Skeletal muscle cell (primary cell): ENCODE data around the gene GREB1L.

Source experiments
- DNase-seq: peaks from one replicate; pipeline ENCODE4 v3.0.0-alpha.2; 2010; ENCODE audit warnings: low read depth
- H3K4me3 ChIP-seq: 2 replicates; pipeline ENCODE4 v1.5.1; 2011; ENCODE audit warnings: low read depth, mild to moderate bottlenecking, control low read depth, low read length, moderate library complexity

Gene GREB1L

DNA sequence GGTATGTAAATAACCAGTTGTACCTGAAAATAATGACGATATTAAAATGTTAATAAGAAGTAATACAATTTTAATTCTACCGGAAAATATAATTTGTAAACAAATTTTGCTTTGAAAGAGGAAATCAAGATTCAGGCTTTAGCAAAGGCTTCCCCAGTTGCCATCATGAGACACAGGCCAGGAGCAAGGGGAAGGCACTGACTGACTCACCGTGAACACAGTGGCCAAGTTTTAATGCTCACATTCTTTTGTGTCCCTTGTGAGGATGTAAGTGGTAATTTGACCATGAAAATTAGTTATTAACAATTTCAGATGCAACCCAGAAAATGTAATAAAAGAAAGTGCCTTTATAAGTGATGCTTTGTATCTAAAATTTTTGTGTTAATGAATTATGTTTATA is 164.1 kb downstream of the GREB1L start:
- no peak overlapping the region for H3K4me3 ChIP-seq
- no peak for DNase-seq

GRCh38 chr18:21408681-21409080 is 166.6 kb downstream of the GREB1L start:
- DNase-seq, result no peak
- no peak overlapping the region for H3K4me3 ChIP-seq

DNA sequence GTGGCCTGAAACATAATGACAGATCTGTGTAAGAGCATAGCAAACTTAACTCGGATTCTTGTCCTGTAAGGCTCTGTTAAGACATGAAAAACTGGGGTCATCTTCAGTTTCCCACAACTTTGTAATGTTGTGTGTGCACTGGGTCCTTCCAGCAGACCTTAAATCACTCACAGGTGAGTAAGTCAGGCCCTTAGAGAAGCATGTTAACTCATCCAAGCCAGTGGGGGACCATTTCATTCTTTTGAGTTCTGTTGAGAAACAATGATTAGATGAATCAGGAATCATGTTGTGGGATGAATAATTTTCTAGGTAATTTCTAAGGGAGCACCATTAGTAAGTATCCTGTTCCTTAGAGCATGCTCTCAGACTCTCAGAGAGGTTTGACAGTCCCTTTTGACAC is 191.4 kb downstream of the GREB1L start:
- no peak overlapping the region for H3K4me3 ChIP-seq
- DNase-seq, result no peak

DNA sequence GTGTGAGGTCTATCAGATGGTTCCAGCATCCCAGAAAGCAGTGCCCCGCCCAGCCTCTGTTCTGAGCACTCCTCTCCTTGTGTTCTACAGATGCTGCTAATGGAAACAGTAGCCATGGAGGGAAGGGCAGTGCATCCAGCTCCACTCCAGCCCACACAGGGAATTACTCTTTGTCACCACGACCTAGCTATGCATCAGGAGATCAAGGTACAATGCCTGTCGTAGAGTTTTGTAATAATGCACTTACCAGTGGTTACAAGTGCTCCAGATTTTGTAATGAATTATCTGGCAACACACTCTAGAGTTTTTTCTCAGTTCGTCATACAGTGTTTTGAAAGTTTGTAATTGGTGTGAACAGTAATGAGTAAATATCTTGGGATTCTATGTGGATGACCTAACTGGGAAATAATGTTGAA is 197.4 kb downstream of the GREB1L start:
- H3K4me3 ChIP-seq, result no peak overlapping the region
- DNase-seq, result peak; percentile 37

DNA sequence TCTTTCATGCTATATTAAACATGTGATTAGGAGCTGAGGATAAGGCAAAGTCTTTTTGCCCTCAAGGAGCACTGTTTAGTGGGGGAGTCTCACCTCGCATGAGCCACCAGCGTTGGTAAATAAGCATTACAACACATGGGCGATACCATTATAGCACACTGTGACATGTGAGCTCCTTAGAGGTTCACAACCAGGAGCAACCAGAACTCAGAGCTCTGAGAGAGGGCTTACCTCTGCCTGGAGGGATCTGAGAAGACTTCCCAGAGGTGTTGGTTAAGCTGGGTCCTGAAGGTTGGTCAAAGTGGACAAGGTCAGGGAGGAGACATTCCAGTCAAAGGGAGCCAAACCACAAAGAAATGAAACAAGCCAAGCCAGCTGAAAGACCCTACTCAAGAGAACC is 199.6 kb downstream of the GREB1L start:
- H3K4me3 ChIP-seq, result no peak overlapping the region
- no peak for DNase-seq

DNA sequence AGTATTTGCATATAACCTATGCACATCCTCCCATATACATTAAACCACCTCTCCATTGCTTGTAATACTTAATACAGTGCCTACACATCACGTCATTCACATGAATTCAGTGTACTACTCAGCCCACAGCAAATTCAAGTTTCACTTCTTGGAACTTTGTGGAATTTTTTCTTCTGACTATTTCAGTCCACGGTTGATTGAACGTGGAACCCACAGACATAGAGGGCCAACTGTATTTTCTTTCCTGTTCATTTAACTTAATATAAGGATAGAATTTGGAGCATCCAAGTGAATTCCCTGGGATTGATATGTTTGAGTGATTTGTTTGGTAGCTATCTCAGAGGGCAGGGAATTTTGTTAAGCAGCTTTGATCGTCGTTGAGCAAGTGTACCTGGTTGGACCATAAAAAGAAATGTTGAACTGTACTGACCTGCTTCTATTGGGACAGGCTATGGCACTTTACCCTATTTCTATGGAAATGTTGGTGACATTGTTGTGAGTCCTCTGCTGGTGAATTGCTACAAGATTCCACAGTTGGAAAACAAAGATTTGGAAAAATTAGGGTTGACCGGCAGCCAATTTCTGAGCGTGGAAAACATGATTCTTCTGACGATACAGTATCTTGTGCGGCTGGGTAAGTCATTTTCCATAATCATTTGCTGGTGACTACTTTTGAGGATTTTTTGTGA is 201.9 kb downstream of the GREB1L start:
- no peak for DNase-seq
- H3K4me3 ChIP-seq, result no peak overlapping the region

DNA sequence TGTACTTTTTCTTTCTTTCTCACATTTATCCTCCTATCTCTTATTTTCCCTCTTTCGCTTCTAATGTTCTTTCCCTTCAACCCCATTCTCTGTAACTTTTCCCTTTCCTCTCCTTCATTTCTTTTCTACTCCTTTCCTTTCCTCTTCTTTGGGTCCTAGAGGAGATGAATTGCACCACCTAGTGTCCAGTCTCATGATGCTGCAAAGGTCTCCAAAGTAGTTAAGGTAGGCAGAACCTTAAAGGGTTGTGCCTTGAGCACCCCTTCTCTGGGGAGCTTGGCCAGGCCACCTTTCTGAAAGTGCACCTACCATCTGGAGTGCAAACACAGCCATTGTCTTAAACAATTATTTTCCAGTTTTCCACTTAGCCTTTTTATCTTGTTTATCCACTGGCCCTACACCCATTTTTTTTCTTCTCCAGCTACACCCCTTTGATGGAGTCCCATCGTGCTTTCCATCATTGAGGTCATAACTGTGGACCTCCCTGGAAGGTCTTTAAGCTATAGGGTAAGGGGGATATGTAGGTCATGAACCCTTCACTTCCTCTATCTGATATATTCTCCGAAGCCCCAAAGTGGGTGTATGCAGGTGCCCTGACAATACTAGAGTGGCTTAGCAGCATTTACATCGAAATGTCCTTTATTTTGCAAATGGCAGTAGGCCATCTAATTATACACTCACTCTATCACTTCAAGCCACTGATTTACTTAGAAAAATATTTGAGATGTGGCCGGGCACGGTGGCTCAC is 202.6 kb downstream of the GREB1L start:
- DNase-seq, result peak; percentile 15
- no peak overlapping the region for H3K4me3 ChIP-seq

- no peak overlapping the region for H3K4me3 ChIP-seq
- no peak for DNase-seq
These were observed 206.3 kb downstream of the GREB1L start for GRCh38 chr18:21448299-21448698.

GRCh38 chr18:21449367-21450290 is 207.6 kb downstream of the GREB1L start:
- no peak for DNase-seq

DNA sequence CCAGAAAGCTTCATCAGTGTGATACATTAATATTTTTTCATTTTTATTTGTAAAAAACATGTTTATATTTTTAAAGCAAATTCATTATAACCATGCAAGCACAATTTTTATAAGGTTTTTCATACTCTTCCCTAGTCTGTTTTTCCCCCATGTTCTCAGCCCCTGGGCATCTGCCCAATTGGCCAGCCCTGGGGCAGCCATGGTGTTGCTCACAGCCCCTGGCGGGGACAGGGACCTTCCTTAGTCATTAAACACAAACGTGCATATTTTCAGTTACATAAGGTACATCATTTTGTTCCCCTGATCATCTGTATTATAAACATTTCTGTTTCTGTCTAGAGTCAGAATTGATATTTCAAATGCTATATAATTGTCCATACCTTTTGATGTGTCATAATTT is 208.5 kb downstream of the GREB1L start:
- no peak overlapping the region for H3K4me3 ChIP-seq
- DNase-seq, result no peak

More at GRCh38 chr18:21449367-21450290, 207.6 kb downstream of the GREB1L start:
- no peak overlapping the region for H3K4me3 ChIP-seq

GRCh38 chr18:21450913-21451312 is 208.9 kb downstream of the GREB1L start:
- no peak overlapping the region for H3K4me3 ChIP-seq
- DNase-seq, result no peak

GRCh38 chr18:21451851-21452250 is 209.8 kb downstream of the GREB1L start:
- H3K4me3 ChIP-seq, result no peak overlapping the region
- no peak for DNase-seq

GRCh38 chr18:21452276-21452780 is 210.3 kb downstream of the GREB1L start:
- no peak for DNase-seq
- no peak overlapping the region for H3K4me3 ChIP-seq

DNA sequence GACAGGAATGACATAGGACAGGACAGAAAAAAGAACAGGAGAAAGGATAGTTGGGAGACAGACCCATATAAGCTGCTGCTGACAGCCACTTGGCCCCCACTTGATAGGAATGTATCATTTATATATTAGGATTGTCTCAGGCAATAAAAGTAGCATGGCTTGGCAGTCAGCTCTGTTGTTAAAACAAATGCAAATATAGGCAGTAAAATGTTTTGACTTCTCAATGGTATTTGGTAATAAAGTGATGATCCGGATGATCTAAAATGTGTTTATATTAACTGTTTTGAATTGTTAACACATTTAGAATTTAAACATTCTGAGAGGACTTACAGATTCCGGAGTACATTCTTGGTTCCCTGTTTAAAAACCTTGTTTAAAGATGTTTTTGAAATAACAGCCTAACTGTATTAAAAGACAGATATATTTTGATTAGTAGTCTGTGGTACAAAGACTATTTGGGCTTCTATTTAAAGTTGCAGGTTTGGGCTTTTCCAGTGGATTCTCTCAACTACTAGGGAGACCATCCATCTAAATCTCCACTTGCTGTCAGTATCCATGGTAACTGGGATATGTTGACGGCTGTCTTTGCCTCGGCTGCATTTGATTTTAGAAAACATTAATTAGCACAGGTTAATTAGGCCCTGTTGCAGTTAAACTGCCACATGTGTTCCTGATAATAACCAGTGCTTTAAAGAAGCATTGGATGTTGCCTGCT is 210.9 kb downstream of the GREB1L start:
- no peak overlapping the region for H3K4me3 ChIP-seq

DNA sequence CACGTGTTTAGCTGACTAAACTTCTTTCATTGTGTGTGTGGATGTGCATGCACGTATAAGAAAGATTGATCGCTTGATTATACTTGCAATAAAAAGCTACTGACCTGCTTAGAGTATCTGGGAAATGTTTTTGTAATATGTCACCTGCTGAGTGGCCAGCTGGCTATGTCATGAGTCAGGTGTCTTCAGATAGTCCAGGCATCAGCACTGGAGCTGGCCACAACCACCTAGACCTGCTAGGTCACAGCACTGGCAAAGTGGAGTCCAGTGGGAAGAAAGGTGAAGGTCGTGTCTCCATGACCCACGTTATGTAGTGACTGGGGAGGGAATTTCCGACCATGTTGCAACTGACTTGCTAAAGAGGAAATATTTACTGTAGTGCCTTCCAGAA is 211.5 kb downstream of the GREB1L start:
- H3K4me3 ChIP-seq, result no peak overlapping the region
- no peak for DNase-seq

More for the DNA sequence above, 210.9 kb downstream of the GREB1L start:
- DNase-seq, result no peak

- DNase-seq, result no peak
- H3K4me3 ChIP-seq, result no peak overlapping the region
These were observed 212.7 kb downstream of the GREB1L start for GRCh38 chr18:21454725-21455124.

GRCh38 chr18:21456428-21457178 is 214.6 kb downstream of the GREB1L start:
- H3K4me3 ChIP-seq, result no peak overlapping the region

GRCh38 chr18:21457179-21457535 is 215.1 kb downstream of the GREB1L start:
- DNase-seq, result no peak
- no peak overlapping the region for H3K4me3 ChIP-seq

More at GRCh38 chr18:21456428-21457178, 214.6 kb downstream of the GREB1L start:
- DNase-seq, result no peak

DNA sequence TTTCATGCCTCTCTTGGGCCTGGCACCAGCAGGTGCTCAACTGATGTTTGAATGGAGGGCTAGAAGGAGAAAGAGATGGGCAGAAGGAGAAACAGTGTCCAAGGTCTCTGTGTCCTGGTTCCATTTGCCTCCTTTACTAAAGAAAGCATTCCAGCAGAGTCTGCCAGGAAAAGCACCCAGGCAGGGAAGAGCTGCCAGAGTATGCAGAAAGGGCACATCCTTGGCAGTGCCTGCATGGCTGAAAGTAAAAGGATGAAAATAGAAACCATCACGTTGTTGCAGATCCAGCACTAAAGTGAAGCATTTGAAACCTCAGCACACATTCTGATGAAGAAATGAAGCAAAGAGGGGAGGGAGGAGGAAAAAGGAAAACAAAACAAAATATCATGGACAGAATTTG is 216.3 kb downstream of the GREB1L start:
- no peak for DNase-seq
- no peak overlapping the region for H3K4me3 ChIP-seq
